ENCODE data around the gene HSPB6. TPM values are rescaled to one million over a fixed set of nuclear protein-coding genes. Genes with fewer than 3 reads are reported as not detected.

The HSPB6 gene
- total RNA-seq, 1 experiment from 2014 or later = 0.37 TPM

GRCh38 chr19:35785339-35785627 is 28.5 kb upstream of the HSPB6 start:
- Histone ChIP-seq H3K9me3 (ENCODE audit: control insufficient read depth, low read depth, low read length) (no peaks in the 10 kb centered on the region), H4K8ac (replicated peaks; ENCODE audit: insufficient read length, low read depth, low read length) (no peak overlapping the region), H2BK12ac (ENCODE audit: insufficient read length, low read depth, low read length) (no peak overlapping the region), H3K4me1 (ENCODE audit: insufficient read depth, low read length) (no peaks in the 10 kb centered on the region), H2BK15ac (ENCODE audit: low read depth, low read length) (no peak overlapping the region), H3K9ac (ENCODE audit: extremely low read depth, insufficient read length, low read length) (peak overlapping the region; percentile 15), H3K79me2 (ENCODE audit: insufficient read depth, low read length) (no peaks in the 10 kb centered on the region), H3T11ph (ENCODE audit: low read length) (no peak overlapping the region), H3K23me2 (ENCODE audit: insufficient read length, low read depth, low read length, poor library complexity, severe bottlenecking) (peaks cover 7% of the 10 kb centered on the region), H3K4me2 (ENCODE audit: insufficient read depth, insufficient read length, low read length) (peak overlapping the region; percentile 80), H4K20me1 (ENCODE audit: control insufficient read depth, insufficient read depth, insufficient read length) (no peaks in the 10 kb centered on the region), H3K27ac (ENCODE audit: insufficient read length, low read depth, low read length) (no peak overlapping the region), H2BK5ac (ENCODE audit: insufficient read length, low read length) (no peak overlapping the region), H3K23ac (ENCODE audit: insufficient read length, low read depth, low read length) (no peak overlapping the region), H4K91ac (ENCODE audit: insufficient read length, low read depth, low read length) (no peak overlapping the region), H3K4ac (ENCODE audit: low read depth, low read length) (no peak overlapping the region), H3K18ac (ENCODE audit: insufficient read length, low read depth, low read length) (no peak overlapping the region), H3K27me3 (ENCODE audit: insufficient read depth, low read length) (no peaks in the 10 kb centered on the region), H2AFZ (ENCODE audit: low read length) (no peak overlapping the region), H3K14ac (ENCODE audit: insufficient read depth, low read length) (peak overlapping the region; percentile 41; the same call in 1 of the 2 replicates), H3K56ac (ENCODE audit: insufficient read length, low read depth, low read length) (no peak overlapping the region), H2BK20ac (ENCODE audit: low read depth, low read length, poor library complexity, severe bottlenecking) (no peak overlapping the region), H3K79me1 (ENCODE audit: insufficient read depth, low read depth, low read length, poor library complexity, severe bottlenecking) (no peaks in the 10 kb centered on the region), H4K5ac (ENCODE audit: insufficient read length, low read depth, low read length) (no peak overlapping the region), H2BK120ac (ENCODE audit: low read depth, low read length, poor library complexity, severe bottlenecking) (no peak overlapping the region), H2AK5ac (ENCODE audit: insufficient read length, low read length) (no peak overlapping the region)
- Mint-ChIP-seq H3K9me3 (no peaks in the 10 kb centered on the region; a peak in 1 of 5 replicates), H3K36me3 (ENCODE audit: insufficient read depth in 1 of 3, low read depth in 3 of 3) (peaks cover 0 to 5% (median 2%) of the 10 kb centered on the region in 3 experiments; a peak in 2 of 7 replicates), H3K27ac (no peak overlapping the region), H3K4me1 (peaks cover 23 to 40% of the 10 kb centered on the region in 2 experiments), H3K4me3 (peak overlapping the region; percentile 60 to 68), H3K27me3 (ENCODE audit: low read depth) (peaks cover 1% of the 10 kb centered on the region; the same call in 1 of the 2 replicates)
- no CpG with 5 or more reads among the region's 10 CpGs for WGBS (ENCODE audit: extremely low coverage, insufficient read length, low lambda C conversion rate)
- no peak for TF ChIP-seq CTCF (conservative IDR thresholded peaks at IDR 0.05)
- no peak for DNase-seq

All from H9 (cell line).